ENCODE data around the gene CD33.

The CD33 gene

DNA sequence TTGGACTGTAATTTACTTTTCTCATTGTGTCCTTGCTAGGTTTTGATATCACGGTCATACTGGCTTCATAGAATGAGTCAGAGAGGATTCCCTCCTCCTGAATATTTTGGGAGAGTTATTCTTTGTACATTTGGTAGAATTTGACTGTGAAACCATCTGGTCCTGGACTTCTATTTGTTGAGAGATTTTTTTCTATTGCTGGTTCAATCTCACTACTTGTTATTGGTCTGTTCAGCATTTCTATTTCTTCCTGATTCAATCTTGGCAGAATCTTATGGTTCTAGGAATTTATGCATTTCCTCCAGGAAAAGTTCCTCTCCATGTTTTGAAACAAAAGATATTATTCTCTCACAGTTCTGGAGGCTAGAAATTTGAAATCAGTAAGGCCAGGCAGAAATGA lies 4.9 kb upstream of the CD33 start:
- no peak overlapping the region for H3K27ac ChIP-seq (ENCODE audit: poor library complexity, severe bottlenecking)
- TF ChIP-seq, protein P1, sequence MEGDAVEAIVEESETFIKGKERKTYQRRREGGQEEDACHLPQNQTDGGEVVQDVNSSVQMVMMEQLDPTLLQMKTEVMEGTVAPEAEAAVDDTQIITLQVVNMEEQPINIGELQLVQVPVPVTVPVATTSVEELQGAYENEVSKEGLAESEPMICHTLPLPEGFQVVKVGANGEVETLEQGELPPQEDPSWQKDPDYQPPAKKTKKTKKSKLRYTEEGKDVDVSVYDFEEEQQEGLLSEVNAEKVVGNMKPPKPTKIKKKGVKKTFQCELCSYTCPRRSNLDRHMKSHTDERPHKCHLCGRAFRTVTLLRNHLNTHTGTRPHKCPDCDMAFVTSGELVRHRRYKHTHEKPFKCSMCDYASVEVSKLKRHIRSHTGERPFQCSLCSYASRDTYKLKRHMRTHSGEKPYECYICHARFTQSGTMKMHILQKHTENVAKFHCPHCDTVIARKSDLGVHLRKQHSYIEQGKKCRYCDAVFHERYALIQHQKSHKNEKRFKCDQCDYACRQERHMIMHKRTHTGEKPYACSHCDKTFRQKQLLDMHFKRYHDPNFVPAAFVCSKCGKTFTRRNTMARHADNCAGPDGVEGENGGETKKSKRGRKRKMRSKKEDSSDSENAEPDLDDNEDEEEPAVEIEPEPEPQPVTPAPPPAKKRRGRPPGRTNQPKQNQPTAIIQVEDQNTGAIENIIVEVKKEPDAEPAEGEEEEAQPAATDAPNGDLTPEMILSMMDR (IDR thresholded peaks at IDR 0.05; ENCODE audit: poor library complexity, severe bottlenecking), result no peak
- H3K27me3 ChIP-seq (ENCODE audit: insufficient read depth, poor library complexity, severe bottlenecking), result peaks cover 25% of the 10 kb centered on the region
- no peak overlapping the region for H3K4me3 ChIP-seq (ENCODE audit: severe bottlenecking)
- no peaks in the 10 kb centered on the region for H3K4me1 ChIP-seq (ENCODE audit: insufficient read depth, poor library complexity, severe bottlenecking)
- DNase-seq (ENCODE audit: low spot score) (no peak), ATAC-seq (ENCODE audit: low read depth) (no peak)
- no peaks in the 10 kb centered on the region for H3K9me3 ChIP-seq (ENCODE audit: severe bottlenecking)
- no peaks in the 10 kb centered on the region for H3K36me3 ChIP-seq (ENCODE audit: low read depth)

GRCh38 chr19:51220996-51221395 lies 3.9 kb upstream of the CD33 start:
- H3K4me3 ChIP-seq (ENCODE audit: severe bottlenecking), result no peak overlapping the region
- DNase-seq (ENCODE audit: low spot score) (no peak), ATAC-seq (ENCODE audit: low read depth) (no peak)
- H3K9me3 ChIP-seq (ENCODE audit: severe bottlenecking), result no peaks in the 10 kb centered on the region
- peaks cover 25% of the 10 kb centered on the region for H3K27me3 ChIP-seq (ENCODE audit: insufficient read depth, poor library complexity, severe bottlenecking)
- H3K27ac ChIP-seq (ENCODE audit: poor library complexity, severe bottlenecking), result no peak overlapping the region
- H3K36me3 ChIP-seq (ENCODE audit: low read depth), result no peaks in the 10 kb centered on the region
- TF ChIP-seq, protein P1 (IDR thresholded peaks at IDR 0.05; ENCODE audit: poor library complexity, severe bottlenecking), result no peak
- H3K4me1 ChIP-seq (ENCODE audit: insufficient read depth, poor library complexity, severe bottlenecking), result no peaks in the 10 kb centered on the region

DNA sequence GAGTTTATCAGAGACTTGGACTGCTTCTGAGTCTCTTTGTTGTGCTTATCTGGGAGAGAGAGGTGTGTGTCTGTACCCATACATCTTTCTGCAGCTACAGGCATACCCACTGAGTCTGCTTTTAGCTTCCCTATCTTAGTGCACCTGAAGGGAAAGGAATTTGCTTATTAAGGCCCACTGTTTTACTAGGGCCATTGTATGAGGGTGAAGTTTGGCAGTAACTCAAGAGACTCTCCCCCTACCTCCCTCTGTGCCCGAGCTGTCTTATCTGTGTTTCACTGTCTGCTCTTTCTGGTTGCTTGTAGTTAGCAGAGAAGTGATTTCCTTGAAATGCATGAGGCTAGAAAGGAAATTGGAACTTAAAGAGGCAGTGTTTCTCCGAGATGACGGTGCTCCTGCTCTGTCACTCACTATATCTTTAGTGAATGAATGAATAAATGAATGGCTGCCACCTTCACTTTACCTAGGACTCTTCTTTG lies 678 bp upstream of the CD33 start:
- peaks cover 41% of the 10 kb centered on the region for H3K27me3 ChIP-seq (ENCODE audit: insufficient read depth, poor library complexity, severe bottlenecking)
- no peaks in the 10 kb centered on the region for H3K9me3 ChIP-seq (ENCODE audit: severe bottlenecking)
- TF ChIP-seq, protein P1 (IDR thresholded peaks at IDR 0.05; ENCODE audit: poor library complexity, severe bottlenecking), result no peak
- no peak overlapping the region for H3K4me3 ChIP-seq (ENCODE audit: severe bottlenecking)
- H3K36me3 ChIP-seq (ENCODE audit: low read depth), result no peaks in the 10 kb centered on the region
- no peak overlapping the region for H3K27ac ChIP-seq (ENCODE audit: poor library complexity, severe bottlenecking)
- H3K4me1 ChIP-seq (ENCODE audit: insufficient read depth, poor library complexity, severe bottlenecking), result no peaks in the 10 kb centered on the region
- ATAC-seq (ENCODE audit: low read depth), result no peak
- no peak for DNase-seq (ENCODE audit: low spot score)

DNA sequence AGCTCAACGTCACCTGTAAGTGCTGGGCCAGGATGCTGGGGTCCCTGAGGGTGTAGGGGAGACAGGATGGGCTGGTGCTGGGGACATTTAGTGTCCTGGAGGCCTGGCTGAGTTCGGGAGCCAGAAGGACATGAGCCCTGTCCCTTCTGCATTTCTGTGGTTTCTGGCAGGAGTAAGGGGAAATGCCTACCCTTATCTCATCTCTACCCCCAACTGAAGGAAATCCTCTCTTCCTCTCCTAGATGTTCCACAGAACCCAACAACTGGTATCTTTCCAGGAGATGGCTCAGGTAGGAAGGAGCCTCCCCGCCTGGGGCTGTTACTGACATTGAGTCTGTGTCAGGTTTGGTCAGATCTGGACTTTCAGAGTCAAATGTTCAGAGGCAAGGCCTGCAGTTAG lies 1.2 kb downstream of the CD33 start:
- no peak overlapping the region for H3K4me3 ChIP-seq (ENCODE audit: severe bottlenecking)
- DNase-seq (ENCODE audit: low spot score), result no peak
- TF ChIP-seq, protein P1 (IDR thresholded peaks at IDR 0.05; ENCODE audit: poor library complexity, severe bottlenecking), result no peak
- H3K27ac ChIP-seq (ENCODE audit: poor library complexity, severe bottlenecking), result no peak overlapping the region
- peaks cover 47% of the 10 kb centered on the region for H3K27me3 ChIP-seq (ENCODE audit: insufficient read depth, poor library complexity, severe bottlenecking)
- H3K36me3 ChIP-seq (ENCODE audit: low read depth), result no peaks in the 10 kb centered on the region
- ATAC-seq (ENCODE audit: low read depth), result no peak
- H3K9me3 ChIP-seq (ENCODE audit: severe bottlenecking), result no peaks in the 10 kb centered on the region
- H3K4me1 ChIP-seq (ENCODE audit: insufficient read depth, poor library complexity, severe bottlenecking), result no peaks in the 10 kb centered on the region

DNA sequence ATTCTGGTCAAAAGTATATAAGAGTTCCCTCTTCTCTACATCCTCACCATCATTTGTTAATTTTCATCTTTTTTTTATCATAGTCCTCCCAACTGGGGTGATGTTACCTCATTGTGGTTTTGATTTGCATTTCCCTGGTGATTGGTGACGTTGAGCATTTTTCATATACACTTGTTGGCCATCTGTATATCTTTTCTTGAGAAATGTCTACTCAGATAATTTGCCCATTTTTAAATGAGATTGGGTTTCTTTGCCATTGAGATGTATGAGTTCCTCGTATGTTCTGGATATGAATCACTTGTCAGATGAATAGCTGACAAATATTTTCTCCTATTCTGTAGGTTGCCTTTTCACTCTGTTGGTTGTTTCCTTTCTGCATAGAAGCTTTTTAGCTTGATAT lies 2.4 kb downstream of the CD33 start:
- Histone ChIP-seq H3K27ac (ENCODE audit: poor library complexity, severe bottlenecking) (no peak overlapping the region), H3K4me1 (ENCODE audit: insufficient read depth, poor library complexity, severe bottlenecking) (no peaks in the 10 kb centered on the region), H3K36me3 (ENCODE audit: low read depth) (no peaks in the 10 kb centered on the region), H3K4me3 (ENCODE audit: severe bottlenecking) (no peak overlapping the region), H3K9me3 (ENCODE audit: severe bottlenecking) (no peaks in the 10 kb centered on the region), H3K27me3 (ENCODE audit: insufficient read depth, poor library complexity, severe bottlenecking) (peaks cover 40% of the 10 kb centered on the region)
- ATAC-seq (ENCODE audit: low read depth) (no peak), DNase-seq (ENCODE audit: low spot score) (no peak)
- TF ChIP-seq, protein P1 (IDR thresholded peaks at IDR 0.05; ENCODE audit: poor library complexity, severe bottlenecking), result no peak

All from RWPE2 (cell line).